ENCODE results near the gene PCYT1A. TPM values are rescaled to one million over a fixed set of nuclear protein-coding genes. Genes with fewer than 3 reads are reported as not detected.

The PCYT1A gene
- total and polyA plus RNA-seq, 2 of the 13 experiments (the other 11 are each of a cell fraction or from before 2014, with no cell fraction given), result 26.4 to 45.3 TPM

GRCh38 chr3:196216089-196216564 is 71.4 kb downstream of the PCYT1A start, which contains the start of gene SLC51A:
Gene SLC51A (plus strand): TSS chr3:196216534. CDS start chr3:196216713, 179 bp downstream.
- Histone ChIP-seq H3K9me3 (ENCODE audit: low read length) (no peaks in the 10 kb centered on the region), H3K9ac (ENCODE audit: insufficient read depth, low read depth, low read length) (peak within 1 kb of the TSS; percentile 47), H3K79me2 (ENCODE audit: insufficient read depth, low read length) (no peaks in the 10 kb centered on the region), H2AFZ (ENCODE audit: low read length) (no peak within 1 kb of the TSS), H3K27me3 (ENCODE audit: control insufficient read depth in 1 of 2, insufficient read depth in 2 of 2, low read length in 2 of 2) (no peaks in the 10 kb centered on the region; a peak in 1 of 5 replicates), H3K4me2 (ENCODE audit: low read depth, low read length) (peak within 1 kb of the TSS; percentile 79), H3K4me1 (ENCODE audit: insufficient read depth, low read length) (peaks cover 88% of the 10 kb centered on the region), H3K4me3 (replicated peaks in 1 of 3; ENCODE audit: insufficient read depth in 1 of 3, low read depth in 2 of 3, low read length in 3 of 3) (peak within 1 kb of the TSS; percentile 55 to 79 (median 63)), H3K36me3 (replicated peaks in 1 of 2; ENCODE audit: control insufficient read depth in 1 of 2, insufficient read depth in 2 of 2, low read length in 2 of 2) (no peaks in the 10 kb centered on the region), H4K20me1 (ENCODE audit: insufficient read depth, low read length) (no peaks in the 10 kb centered on the region), H3K27ac (ENCODE audit: extremely low read length, insufficient read depth, low read length) (peak within 1 kb of the TSS; percentile 71)
- POLR2A ChIA-PET, result interaction anchor here (1.9 to 2.8 kb wide), 2 partner anchors 11 to 14 kb away, joined by 7 to 13 read pairs; no protein-coding TSS in a partner anchor
- intact Hi-C loops (cut with micrococcal nuclease; ENCODE audit: unreplicated experiment) (no loop called here), in situ Hi-C loops (cut with HindIII; ENCODE audit: extremely low pct_ligation_motif_present, low pct_unique_long_range_greater_than_20kb) (no loop called here)
- DNase-seq (ENCODE audit: low spot score), result no peak
- CTCF ChIA-PET (ENCODE audit: low intra/inter-chr PET ratio, low total read pairs), result no interaction called here
- no TSS peak for BruUV-seq (replicated peaks)
- WGBS (ENCODE audit: low lambda C conversion rate), result 0% methylated on average over 6 of the region's 15 CpGs
- ATAC-seq, result peak; percentile 59
- FAIRE-seq, result no peak
- TF ChIP-seq KDM5B (CRISPR knock-in tag; IDR thresholded peaks at IDR 0.05; ENCODE audit: borderline replicate concordance), result peak; percentile 15; the same call in 1 of the 2 replicates
- TF ChIP-seq HOMEZ (CRISPR knock-in tag; IDR thresholded peaks at IDR 0.05; ENCODE audit: low read depth), result no peak
- TF ChIP-seq CREM (IDR thresholded peaks at IDR 0.05), result no peak
- TF ChIP-seq CREM (CRISPR knock-in tag; IDR thresholded peaks at IDR 0.05), result no peak
- TF ChIP-seq HNF4A (CRISPR knock-in tag; IDR thresholded peaks at IDR 0.05), result 0 out of 2 replicates have a peak, but pooled peaks have one; percentile 9
- TF ChIP-seq NRL (CRISPR knock-in tag; IDR thresholded peaks at IDR 0.05; ENCODE audit: borderline replicate concordance), result 0 out of 2 replicates have a peak, but pooled peaks have one; percentile 23
- no peak for TF ChIP-seq ZSCAN29 (CRISPR knock-in tag; conservative IDR thresholded peaks at IDR 0.05)
- no peak for TF ChIP-seq ZNF276 (CRISPR knock-in tag; IDR thresholded peaks at IDR 0.05; ENCODE audit: low read depth)
- 0 out of 2 replicates have a peak, but pooled peaks have one; percentile 14 for TF ChIP-seq HDAC1 (CRISPR knock-in tag; IDR thresholded peaks at IDR 0.05)
- TF ChIP-seq HNF1B (CRISPR knock-in tag; IDR thresholded peaks at IDR 0.05), result peak; percentile 54
- TF ChIP-seq HES4 (CRISPR knock-in tag; IDR thresholded peaks at IDR 0.05; ENCODE audit: borderline replicate concordance), result no peak
- no peak for TF ChIP-seq TFDP2 (CRISPR knock-in tag; IDR thresholded peaks at IDR 0.05)
- no peak for TF ChIP-seq LCORL (IDR thresholded peaks at IDR 0.05)
- TF ChIP-seq LCORL (CRISPR knock-in tag; IDR thresholded peaks at IDR 0.05), result 0 out of 2 replicates have a peak, but pooled peaks have one; percentile 31
- no peak for TF ChIP-seq DMTF1 (CRISPR knock-in tag; IDR thresholded peaks at IDR 0.05)
